Stimulated activated CD4-positive, alpha-beta T cell treated with anti-CD3 and anti-CD28 coated beads, TNF-alpha, amount 100 ng/mL, for 4 hours (primary cell): ENCODE data around the gene HYAL1.
"Not testable (repeated sequence)": the region's sequence is repeated elsewhere in the genome, so short reads cannot be mapped to it uniquely, and the experiment has no call there.

Source experiments
- DNase-seq, 3 experiments: peaks; one replicate each; pipeline ENCODE4 v3.0.0-alpha.2; 2020; ENCODE audit warnings: low read depth in 3 of 3

Gene HYAL1

DNA sequence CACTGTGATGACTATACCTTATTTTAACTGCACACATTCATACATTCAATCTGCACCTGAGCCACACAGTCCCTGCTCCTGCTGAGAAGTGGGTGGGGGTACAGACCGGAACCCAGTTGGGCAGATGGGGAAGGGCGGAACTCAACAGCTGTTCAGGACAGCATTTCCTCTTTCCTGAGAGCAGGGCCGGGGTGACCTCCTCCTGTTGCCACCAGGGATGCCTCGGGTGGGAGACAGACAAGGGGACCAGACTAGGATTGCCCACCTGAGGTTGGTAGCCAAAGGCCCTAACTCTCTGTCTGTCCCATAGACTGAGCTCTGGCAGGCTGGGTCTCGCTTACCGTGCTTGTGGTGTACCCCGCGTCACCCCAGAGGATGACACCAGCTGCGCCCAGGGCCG is 15.2 kb upstream of the HYAL1 start:
- DNase-seq: no peak

DNA sequence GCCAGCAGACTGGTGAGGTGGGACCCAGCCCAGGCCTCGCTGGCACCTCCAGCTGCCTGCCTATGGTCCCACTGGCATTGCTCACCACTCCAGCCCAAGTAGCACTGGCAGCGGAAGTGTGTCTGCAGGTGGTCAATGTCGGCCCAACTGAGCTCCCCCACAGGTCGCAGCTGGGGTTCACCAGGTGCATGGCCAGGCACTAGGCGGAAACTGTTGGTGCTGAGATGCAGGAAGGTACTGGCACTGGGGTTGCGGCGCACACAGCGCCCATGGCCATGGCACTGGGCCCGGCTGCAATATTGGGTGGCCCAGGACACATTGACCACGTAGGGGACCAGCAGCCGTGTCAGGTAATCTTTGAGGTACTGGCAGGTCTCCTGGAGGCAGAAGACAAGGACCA is 14.8 kb upstream of the HYAL1 start:
- no peak for DNase-seq

DNA sequence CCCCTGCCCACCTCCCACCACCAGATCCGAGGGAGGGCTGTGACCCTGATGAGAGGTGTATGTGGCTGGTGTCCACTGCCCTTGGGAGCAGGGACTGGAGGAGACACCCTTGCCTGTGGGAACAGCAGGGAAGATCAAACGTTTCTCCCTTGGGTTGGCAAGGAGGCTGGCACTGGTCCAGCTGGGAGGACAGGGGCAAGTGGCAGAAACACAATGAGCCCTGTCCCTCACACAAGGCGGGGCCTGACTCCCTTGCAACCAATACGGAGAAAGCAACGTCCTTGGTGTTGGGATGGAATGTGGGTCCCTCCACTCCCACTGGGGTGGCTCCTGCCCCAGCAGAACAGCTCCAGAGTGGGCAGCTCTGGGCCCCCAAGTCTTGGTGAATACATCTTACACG is 13.9 kb upstream of the HYAL1 start:
- DNase-seq: no peak

DNA sequence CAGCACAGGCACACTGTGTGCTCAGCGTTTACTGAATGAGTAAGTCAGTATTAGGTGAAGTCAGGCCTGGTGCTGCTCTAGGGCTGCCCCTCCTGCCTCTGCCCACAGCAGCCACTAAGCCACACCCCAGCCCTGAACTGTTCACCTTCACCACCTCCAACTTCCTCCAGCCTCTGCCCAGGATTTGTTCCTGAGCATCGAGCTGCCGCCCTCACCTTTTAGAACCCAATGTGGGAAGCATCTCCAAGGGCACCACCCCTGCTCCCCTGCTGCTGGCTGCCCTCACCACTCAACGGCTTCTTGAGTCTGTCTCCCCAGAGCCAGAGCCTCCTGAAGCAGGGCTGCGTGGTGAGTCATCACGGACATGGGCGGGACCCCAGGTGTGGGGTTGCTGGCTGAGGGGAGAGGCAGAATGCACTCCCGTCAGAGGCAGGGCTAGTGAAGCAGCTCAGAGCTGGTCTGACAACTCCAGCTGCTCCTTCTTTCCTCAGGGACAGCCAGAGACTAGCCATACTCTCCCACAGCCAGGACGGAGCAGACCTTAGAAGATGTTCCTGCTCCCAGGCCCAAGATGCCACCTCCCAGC is 13.4 kb upstream of the HYAL1 start:
- DNase-seq: peak in 1 of 3 experiments; percentile 62

DNA sequence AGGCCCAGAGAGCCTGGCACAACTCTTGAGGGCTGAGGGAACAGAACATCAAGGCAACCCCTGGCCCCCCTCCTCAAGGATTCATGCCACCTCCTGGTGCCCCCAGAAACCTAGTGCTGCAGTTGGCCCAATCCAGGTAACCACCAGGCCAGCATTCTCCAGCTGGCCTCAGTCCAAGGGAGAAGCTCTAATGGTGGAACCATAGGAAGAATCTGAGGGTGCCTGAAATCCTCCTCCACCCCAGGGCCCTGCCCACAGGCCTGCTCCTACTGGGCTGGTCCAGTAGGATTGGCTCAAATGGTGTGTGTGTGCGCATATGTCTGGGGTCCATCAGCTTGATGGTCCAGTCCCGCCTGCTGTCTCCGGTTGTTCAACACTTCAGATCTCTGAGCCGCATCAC is 11.4 kb upstream of the HYAL1 start:
- no peak for DNase-seq

DNA sequence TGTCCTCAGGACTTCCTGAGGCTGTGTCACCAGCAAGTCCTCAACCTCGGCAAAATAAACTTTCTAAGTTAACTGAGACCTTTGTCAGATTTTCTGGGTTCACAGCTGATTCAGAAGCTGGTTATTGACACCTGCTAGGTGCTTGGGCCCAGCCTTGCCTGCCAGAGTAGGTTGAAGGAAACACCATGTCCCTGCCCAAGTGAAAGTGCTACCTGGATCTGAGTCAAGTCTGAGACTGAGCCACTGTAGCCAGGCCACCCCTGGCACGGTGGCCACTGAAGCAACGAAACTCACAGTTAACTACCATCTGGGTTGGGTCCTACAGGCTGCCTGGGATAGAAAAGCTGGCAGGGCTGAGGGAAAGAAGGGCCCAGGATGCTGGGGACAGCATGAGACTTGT is 11.0 kb upstream of the HYAL1 start:
- DNase-seq: no peak

DNA sequence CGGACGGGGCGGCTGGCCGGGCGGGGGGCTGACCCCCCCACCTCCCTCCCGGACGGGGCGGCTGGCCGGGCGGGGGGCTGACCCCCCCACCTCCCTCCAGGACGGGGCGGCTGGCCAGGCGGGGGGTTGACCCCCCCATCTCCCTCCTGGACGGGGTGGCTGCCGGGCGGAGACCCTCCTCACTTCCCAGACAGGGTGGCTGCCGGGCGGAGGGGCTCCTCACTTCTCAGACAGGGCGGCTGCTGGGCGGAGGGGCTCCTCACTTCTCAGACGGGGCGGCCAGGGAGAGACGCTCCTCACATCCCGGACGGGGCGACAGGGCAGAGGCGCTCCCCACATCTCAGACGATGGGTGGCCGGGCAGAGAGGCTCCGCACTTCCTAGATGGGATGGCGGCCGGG is 8.7 kb upstream of the HYAL1 start:
- DNase-seq: not testable (repeated sequence)

DNA sequence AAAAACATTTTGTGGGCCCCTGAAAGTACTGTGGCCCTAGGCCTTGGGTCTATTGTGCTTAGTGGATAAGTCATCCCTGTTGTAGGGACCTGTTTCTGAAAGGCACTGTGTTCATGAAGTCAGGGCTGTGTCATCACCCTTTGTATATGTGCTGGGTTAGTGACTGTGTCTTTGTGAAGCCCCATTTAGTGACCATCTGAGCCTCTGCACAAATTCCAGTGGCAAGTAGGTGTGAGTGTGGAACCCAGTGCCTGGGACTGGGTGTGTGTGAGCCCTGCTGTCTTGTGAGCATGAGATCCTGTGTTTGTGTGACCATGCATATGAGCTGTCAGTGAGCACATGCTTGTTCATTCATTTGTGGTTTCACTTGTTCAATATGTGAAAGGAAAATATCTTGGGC is 1.2 kb upstream of the HYAL1 start:
- no peak for DNase-seq

DNA sequence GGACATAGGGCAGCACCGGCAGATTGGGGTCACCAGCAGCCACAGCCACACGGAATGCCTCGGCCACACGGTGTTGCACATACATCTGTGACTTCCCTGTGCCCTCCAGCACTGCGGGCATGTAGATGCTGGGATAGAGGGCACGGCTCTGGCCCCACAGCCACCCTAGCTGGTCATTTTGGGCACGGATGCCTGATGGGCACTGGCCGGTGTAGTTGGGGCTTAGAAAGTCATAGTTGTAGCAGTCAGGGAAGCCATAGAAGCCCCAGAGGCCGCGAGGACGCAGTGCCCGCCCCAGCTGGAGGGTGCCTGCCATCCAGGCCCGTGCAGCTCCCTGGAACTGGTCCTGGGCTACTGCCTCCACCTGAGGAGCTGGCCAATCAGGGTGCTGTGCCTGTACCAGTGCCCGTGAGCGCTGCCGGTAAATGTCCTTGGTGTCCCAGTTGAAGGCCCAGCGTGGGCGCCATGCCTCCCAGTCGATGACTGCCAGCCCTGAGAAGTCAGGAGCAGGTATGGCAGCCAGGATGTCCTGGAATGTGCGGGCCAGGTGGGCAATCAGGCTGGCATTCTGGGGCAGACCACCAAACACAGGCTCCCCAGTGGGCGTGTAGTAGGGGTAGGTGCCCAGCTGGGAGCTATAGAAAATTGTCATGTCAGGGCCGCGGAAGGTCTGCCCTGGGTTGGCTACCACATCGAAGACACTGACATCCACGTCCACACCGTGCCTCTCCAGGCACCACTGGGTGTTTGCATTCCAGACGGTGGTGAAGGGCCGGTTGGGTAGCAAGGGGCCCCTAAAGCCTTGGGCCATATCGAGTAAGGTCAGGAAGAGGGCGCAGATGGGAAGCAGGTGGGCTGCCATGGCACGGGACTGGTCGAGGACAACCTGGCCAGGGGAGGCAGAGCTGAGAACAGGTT is 1.0 kb downstream of the HYAL1 start:
- DNase-seq: no peak

DNA sequence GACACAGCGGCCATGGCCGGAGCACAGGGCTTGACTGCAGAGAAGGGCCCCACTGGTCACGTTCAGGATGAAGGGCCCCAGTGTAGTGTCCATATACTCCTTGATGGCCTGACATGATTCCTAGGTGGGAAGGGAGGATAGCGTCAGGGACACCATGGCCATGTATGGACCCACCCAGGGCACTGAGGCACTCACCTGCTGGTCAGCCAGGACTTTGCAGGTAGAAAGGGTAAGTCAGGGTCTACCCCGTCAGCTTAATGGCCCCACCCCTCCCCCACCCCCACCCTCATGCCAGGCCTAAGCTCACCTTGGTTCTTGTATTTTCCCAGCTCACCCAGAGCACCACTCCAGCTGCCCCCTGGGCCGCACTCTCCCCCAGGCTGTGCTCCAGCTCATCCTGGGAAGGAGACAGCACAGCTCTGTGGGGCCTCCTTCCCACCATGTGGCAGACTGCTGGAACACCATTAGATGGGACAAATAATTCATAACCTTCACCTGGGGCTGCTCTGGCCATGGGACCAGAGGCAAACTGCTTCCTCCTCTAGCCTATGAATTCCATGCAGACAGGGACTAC is 2.6 kb downstream of the HYAL1 start:
- no peak for DNase-seq

DNA sequence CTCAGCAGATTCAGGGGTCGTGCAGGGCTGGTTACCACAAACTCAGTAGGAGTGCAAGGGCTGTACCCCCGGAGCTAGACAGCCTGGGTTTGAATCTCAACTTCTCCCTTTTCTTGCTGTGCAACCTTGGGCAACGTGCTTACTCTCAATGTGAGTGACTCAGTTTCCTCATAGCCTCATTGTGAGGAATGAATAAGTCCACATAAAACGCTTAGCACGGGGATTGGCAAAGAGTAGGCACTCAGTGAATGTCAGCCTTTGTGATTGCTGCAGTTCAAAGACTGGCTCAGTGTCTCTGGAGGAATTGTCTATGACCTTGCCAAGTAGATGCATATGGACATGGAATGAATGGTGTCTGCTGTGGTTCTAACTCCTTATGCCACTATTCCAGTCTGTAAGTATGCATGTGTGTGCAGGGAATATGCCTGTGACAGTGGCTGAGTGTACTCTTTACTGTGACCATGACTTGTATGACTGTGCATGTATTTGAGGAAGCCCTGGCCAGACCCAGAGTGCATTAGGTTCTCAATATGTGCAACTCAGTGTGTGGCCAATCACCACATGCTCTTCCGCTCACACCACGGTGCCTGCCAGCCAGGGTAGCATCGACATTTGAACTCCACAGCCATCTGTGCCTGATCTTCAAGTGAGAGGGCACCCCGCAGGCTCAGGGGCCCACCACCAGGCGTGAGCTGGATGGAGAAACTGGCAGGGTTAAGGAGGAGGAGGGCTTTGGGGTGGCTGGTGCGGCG is 3.3 kb downstream of the HYAL1 start:
- no peak for DNase-seq

DNA sequence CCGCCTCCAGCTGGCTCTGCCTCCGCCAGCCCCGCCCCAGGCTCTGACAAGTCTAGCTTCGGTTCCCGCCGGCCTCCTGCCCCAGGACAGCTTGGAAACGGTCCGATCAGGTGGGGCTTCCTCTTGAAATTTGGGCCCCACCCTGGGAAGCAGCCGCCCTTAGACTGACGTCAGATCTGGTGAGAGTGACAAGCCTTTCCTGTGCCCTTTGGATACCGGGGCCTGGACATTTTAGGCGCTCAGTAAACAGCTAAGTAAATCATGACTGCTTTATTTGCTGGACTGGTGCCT is 3.8 kb downstream of the HYAL1 start:
- DNase-seq: no peak

DNA sequence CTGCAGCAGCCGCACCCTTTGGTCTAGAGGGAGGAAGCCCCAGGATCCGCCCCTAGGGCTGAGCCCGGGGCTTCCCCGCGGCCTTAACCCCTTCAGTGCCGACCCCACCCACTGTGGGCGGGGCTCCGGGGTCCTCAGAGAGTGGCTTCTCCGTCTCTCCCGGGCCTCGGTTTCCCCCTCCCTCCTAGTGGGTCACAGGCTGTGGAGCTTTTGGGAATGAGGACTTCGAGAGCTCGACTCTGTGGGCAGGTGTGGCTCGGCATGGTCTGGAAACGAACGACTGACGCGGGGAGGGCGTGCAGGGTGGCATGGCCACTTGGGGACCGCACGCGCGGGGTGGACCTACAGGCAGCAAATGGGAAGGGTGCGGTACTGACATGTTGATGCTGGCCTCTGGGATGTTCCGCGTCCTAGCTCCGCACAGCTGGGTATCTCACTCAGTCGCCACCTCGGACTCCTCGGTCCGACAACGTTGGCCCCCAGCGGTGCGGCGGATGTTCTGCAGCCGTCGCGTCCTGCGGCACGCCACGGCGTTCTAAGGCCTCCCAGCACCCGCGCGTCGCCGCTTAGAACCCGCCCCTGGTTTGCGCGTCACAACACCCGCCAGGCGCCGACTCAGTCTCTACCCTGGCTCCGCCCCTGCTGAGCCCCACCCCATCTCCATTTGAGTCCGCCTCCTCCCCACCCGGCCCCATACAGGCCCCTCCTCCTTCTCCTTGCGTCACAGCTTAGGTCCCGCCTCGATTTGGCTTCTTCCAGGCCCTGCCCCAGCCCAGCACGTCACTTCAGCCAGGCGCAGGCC is 4.3 kb downstream of the HYAL1 start, which contains the start of the genes HYAL3 and NAA80:
Gene HYAL3 (minus strand): TSS at position 570 of the 802 bp plus-strand sequence. CDS start 3,803 bp downstream, outside the sequence.
Gene NAA80 (minus strand): TSS at position 570 of the 802 bp plus-strand sequence. CDS start 1,942 bp downstream, outside the sequence.
- DNase-seq: peak; percentile 97 to 99 (median 98)

DNA sequence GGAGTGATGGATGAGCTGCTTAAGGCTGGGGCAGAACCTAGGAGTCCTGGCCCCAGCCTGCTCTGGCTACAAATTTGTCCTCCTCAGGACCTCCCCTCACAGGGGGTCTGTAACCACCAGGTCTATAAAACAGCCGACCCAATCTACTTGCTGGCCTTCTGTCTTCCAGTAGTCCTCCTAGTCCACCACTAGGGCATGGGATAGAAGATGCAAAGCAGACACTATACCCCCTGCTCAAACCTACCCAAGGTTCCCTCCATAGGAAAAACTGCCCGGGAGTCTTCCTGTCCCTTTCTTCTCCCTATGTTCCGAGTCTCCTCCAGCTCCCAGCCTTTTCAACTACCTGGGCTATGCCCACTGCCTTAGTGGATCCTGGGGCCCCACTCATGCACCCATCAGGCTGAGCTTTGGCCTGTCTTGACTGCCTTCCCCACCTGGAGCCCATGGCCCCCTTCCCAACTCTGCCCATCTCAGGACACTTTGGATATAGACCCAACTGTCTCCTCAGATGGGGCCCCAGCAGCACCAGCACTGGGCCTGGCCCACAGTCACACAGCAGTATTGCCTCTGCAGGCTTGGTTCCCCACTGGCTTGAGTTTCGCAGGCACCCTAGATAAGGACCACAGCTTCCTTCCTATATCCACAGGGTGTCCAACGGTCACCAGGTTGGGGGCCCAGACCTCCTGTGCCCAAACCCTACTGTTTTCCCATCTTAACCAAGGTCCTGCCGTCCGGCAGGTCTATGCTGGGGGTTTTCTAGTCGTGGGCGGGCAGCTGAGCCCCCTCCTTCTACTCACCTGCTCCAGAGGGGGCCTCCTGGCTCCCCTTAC is 5.3 kb downstream of the HYAL1 start:
- no peak for DNase-seq

DNA sequence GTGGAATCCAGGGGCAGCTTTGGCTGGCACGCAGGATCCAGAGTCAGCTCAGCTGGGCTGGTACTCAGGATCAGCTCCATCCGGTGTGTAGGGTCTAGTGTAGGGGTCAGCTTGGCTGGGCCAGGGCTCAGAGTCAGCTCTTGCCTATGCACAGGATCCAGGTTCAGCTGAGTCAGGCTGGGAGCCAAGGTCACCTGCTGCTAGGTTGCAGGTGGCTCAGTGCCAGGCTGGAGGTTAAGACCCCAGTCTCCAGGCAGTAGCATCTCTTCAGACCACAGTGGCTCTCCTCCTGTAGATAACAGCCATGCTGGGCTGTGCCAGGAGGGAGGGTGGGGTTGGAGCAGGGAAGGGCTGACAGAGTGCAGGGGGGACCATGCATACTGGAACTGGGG is 6.0 kb downstream of the HYAL1 start:
- DNase-seq: no peak

DNA sequence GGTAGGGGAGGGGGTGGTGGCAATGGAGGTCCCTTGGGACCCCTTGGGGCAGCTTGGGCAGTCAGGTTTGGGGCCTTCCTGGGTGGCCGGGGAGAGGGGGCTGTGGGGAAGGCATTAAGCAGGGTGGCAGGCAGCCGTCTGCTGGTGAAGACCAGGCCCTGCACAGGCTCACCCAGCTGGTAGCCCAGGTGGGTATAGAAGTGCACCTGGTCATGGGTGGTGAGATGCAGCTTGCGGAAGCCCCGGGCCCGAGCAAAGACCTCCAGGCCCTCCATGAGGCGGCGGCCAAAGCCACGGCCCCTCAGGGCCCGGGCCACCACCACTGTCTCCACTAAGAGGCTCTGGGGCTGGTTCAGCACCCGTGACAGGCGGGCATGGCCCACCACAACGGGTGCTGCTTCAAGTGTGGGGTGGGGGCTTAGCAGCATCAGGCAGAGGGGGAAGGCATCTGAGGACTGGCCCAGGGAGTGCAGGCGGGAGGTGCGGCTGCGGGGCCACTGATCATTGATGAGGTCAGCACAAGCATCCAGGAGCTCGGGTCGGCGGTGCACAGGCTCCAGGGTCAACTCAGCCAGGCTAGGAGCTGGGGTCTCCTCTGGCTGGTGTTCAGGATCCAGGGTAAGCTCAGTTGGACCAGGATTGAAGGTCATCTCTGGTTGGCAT is 6.5 kb downstream of the HYAL1 start:
- no peak for DNase-seq

DNA sequence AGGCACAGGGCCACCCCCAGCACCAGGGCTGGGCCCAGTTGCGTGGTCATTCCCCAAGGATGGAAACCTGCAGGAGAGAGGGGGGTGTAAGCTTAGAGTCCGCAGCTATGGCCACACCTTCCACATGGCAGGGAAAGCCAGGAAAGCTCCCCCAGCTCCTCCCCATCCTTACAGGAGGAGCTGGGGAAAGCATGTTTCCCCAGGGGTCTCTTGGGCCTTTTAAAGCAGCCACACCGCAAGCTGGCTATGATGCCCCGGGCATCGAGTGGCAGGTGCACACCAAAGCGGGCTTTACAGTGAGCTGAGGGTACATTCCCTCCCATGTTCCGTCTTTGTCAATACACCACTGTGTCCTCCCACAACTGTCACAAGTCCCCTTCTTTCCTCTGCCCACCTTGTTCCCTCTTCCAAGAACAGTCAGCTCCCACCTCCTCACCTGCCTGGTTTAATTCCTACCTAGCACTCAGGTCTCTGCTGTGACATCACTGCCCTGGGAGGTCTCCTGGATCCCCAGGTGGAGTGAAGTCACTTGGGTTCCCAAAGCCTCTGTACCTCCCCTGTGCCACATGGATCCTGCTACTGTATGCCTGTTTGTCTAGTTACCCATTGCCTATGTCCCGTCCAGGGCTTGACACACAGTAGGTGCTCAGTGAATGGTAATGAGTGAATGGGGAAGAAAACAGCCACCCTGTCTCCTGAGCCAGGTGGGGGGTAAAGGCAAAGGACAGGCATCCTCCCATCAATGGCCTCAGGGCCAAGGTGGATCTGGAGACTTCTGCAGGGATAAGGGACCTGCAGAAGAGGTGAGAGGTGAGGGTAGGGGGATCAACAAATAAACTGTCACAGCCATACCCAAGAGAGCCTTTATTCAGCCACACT is 7.6 kb downstream of the HYAL1 start:
- DNase-seq: no peak

DNA sequence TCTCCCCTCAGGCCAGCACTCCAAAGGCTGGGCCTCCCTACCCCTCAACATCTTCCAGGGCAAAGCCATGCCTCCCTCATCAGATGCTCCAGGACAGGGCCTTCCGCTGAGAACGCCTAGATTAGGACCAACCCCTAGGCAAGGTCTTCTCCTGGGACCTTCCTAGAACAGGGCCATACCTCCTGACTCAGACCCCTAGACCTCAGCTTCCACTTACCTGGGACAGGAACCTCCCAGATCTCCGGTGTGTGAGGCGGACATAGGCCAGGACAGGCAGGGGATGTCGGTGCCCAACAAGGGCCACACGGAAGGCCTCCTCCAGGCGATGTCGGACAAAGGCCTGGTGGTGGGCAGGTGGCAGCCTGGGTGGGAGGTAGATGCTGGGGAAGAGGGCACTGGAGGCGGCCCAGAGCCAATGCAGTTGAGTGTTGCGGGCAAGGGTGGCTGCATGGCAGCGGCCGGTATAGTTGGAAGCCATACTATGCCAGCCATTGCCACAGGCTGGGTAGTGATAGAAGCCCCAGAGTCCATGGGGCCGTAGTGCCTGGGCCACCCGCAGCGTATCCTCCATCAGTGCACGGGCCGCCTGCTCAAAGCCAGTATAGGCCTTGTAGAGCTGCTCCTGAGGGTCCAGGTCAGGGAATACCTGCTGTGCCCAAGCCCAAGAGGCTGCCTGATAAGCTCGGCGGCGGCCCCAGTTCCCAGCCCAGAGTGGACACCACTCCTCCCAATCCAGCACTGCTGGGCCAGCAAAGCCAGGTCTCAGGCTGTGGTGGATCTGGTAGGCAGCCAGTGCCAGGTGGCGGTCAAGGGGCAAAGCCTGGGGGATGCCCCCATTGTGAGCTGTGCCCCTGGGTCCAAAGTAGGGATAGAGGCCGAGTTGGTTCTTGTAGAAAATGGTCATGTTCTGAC is 8.6 kb downstream of the HYAL1 start:
- no peak for DNase-seq
